Mesodermal cell (in vitro differentiated cells): ENCODE data around the gene IL20RA.
A peak's percentile ranks its signal among the peaks of the same experiment; 100 is the strongest.

Experiments used
- H3K27ac ChIP-seq: 2 replicates; pipeline ENCODE4 v1.7.0; 2013; ENCODE audit warnings: mild to moderate bottlenecking, low read depth, low read length, moderate library complexity; ENCODE audit not compliant: severe bottlenecking
- H3K36me3 ChIP-seq: 2 replicates; pipeline ENCODE4 v1.7.1; 2013; ENCODE audit warnings: mild to moderate bottlenecking, low read length, moderate library complexity; ENCODE audit not compliant: control insufficient read depth, insufficient read depth
- H3K4me1 ChIP-seq: one replicate; pipeline ENCODE4 v1.7.1; 2013; ENCODE audit warnings: mild to moderate bottlenecking, low read length; ENCODE audit not compliant: insufficient read depth, control insufficient read depth, poor library complexity, severe bottlenecking
- H3K4me3 ChIP-seq: 2 replicates; pipeline ENCODE4 v1.7.0; 2013; ENCODE audit warnings: low read length, control low read depth, mild to moderate bottlenecking; ENCODE audit not compliant: insufficient read depth, poor library complexity, severe bottlenecking; ENCODE audit errors: extremely low read depth
- H3K9me3 ChIP-seq: 2 replicates; pipeline ENCODE4 v1.7.1; 2013; ENCODE audit warnings: mild to moderate bottlenecking, low read length, moderate library complexity; ENCODE audit not compliant: control insufficient read depth
- WGBS, 2 experiments: methylation state at CpG; one replicate each; pipeline ENCODE4 v1.1.5; 2013; ENCODE audit warnings: missing lambda C conversion rate in 2 of 2; ENCODE audit not compliant: insufficient coverage in 2 of 2; 5-methylcytosine and 5-hydroxymethylcytosine counted together

IL20RA gene

DNA sequence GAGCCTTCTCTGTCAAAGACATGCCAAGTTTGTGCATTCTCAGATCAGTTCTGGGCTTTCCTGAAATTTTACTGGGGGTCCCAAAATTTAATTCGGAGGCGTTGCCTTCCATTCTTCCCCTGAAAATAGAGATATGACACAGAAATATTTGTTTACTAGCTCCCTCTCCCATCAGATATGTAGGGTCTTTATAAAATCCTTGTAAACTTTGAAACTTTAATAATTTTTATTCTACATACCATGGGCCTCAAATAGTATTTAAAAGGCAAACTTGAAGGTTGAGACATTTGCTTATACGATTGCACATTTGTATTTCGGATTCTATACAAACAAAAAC, 54.6 kb downstream of the IL20RA start:
- Histone ChIP-seq H3K4me1 (peaks cover 5% of the 10 kb centered on the region), H3K4me3 (peak overlapping the region; percentile 46), H3K36me3 (no peaks in the 10 kb centered on the region), H3K27ac (peak overlapping the region; percentile 49), H3K9me3 (no peaks in the 10 kb centered on the region)
- WGBS, 2 experiments, result 8% methylated on average over 2 of the region's 4 CpGs; no CpG with 5 or more reads in 1 of the 2 experiments

GRCh38 chr6:136989571-136990241, 55.1 kb downstream of the IL20RA start:
- 2% methylated on average over 33 to 40 of the region's 40 CpGs for WGBS, 2 experiments
- H3K9me3 ChIP-seq, result no peaks in the 10 kb centered on the region
- H3K4me3 ChIP-seq, result peak overlapping the region; percentile 46
- H3K4me1 ChIP-seq, result peaks cover 5% of the 10 kb centered on the region
- peak overlapping the region; percentile 49 for H3K27ac ChIP-seq
- H3K36me3 ChIP-seq, result no peaks in the 10 kb centered on the region

GRCh38 chr6:136987526-136987925, 57.2 kb downstream of the IL20RA start:
- H3K4me1 ChIP-seq, result peaks cover 5% of the 10 kb centered on the region
- 82% methylated on average over 3 of the region's 4 CpGs; no CpG with 5 or more reads in 1 of the 2 experiments for WGBS, 2 experiments
- H3K4me3 ChIP-seq, result no peak overlapping the region
- no peaks in the 10 kb centered on the region for H3K36me3 ChIP-seq
- H3K9me3 ChIP-seq, result no peaks in the 10 kb centered on the region
- H3K27ac ChIP-seq, result no peak overlapping the region

DNA sequence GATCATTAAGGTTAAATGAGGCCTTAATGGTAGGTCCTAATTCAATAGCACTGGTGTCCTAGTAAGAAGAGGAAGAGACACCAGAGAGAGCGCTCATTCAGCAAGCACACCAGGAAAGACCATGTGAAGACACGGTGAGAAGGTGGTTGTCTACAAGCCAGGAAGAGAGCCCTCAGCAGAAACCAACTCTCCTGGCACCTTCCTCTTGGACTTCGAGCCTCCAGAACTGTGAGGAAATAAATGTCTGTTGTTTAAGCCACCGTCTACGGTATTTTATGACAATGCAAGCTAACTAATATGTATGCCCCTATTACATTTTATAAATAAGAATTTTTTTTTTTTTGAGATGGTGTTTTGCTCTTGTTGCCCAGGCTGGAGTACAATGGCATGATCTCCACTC, 59.3 kb downstream of the IL20RA start:
- Histone ChIP-seq H3K9me3 (no peaks in the 10 kb centered on the region), H3K27ac (no peak overlapping the region), H3K4me1 (peaks cover 2% of the 10 kb centered on the region), H3K36me3 (no peaks in the 10 kb centered on the region), H3K4me3 (no peak overlapping the region)
- WGBS, 2 experiments, result 100% methylated on average over 1 to 2 of the region's 5 CpGs

GRCh38 chr6:136984578-136984977, 60.2 kb downstream of the IL20RA start:
- WGBS, 2 experiments, result 82% methylated on average over 2 of the region's 4 CpGs; no CpG with 5 or more reads in 1 of the 2 experiments

DNA sequence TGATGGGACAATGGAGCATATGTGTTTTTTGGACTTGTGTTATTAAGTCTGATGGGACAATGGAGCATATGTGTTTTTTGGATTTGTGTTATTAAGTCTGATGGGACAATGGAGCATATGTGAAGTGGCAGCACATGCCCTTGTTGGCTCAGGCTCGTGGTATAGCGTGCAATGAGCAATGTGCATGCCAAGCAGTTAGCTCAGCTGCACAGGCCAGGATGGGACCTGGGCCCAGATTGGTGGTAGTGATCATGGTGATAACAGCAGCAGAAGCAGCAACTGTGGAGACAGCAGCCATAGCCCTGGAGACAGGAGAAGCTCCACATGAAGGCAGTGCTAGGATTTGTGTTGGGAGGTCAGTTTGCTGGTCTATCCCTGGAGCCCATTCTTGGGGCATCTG, 61.1 kb downstream of the IL20RA start:
- Histone ChIP-seq H3K27ac (no peak overlapping the region), H3K4me3 (no peak overlapping the region), H3K9me3 (no peaks in the 10 kb centered on the region), H3K36me3 (no peaks in the 10 kb centered on the region), H3K4me1 (no peaks in the 10 kb centered on the region)
- 91 to 95% methylated on average over 2 of the region's 2 CpGs for WGBS, 2 experiments

More at GRCh38 chr6:136984578-136984977, 60.2 kb downstream of the IL20RA start:
- no peaks in the 10 kb centered on the region for H3K4me1 ChIP-seq
- H3K9me3 ChIP-seq, result no peaks in the 10 kb centered on the region
- H3K27ac ChIP-seq, result no peak overlapping the region
- H3K36me3 ChIP-seq, result no peaks in the 10 kb centered on the region
- no peak overlapping the region for H3K4me3 ChIP-seq

- 86 to 100% methylated on average over 2 of the region's 4 CpGs for WGBS, 2 experiments
- H3K9me3 ChIP-seq, result no peaks in the 10 kb centered on the region
- H3K36me3 ChIP-seq, result no peaks in the 10 kb centered on the region
- no peaks in the 10 kb centered on the region for H3K4me1 ChIP-seq
- no peak overlapping the region for H3K27ac ChIP-seq
- no peak overlapping the region for H3K4me3 ChIP-seq
Measured at GRCh38 chr6:136982928-136983327, 61.8 kb downstream of the IL20RA start.

GRCh38 chr6:136980070-136980469, 64.7 kb downstream of the IL20RA start:
- Histone ChIP-seq H3K9me3 (no peaks in the 10 kb centered on the region), H3K4me1 (no peaks in the 10 kb centered on the region), H3K27ac (no peak overlapping the region), H3K36me3 (no peaks in the 10 kb centered on the region), H3K4me3 (no peak overlapping the region)
- 80 to 91% methylated on average over 1 to 5 of the region's 5 CpGs for WGBS, 2 experiments

DNA sequence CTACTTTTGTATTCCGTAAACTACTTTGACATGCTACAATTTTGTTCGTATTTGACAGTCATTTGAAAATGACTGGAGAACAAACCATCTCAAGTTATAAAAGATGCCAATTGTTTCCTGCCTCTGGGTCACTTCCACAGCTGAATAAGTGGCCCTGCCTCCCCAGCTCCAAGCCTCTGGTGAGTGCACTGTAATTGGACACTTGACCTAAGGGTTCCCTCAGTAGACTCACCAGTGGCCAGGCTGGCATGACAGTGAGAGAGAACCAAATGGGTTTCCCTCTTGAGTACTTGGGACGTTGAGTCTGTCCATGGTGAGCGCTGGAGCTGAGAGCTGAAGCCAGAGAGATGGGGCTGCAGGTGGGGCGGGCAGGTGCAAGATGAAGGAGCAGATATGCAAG, 65.6 kb downstream of the IL20RA start:
- no peaks in the 10 kb centered on the region for H3K36me3 ChIP-seq
- H3K27ac ChIP-seq, result no peak overlapping the region
- H3K4me1 ChIP-seq, result no peaks in the 10 kb centered on the region
- H3K4me3 ChIP-seq, result no peak overlapping the region
- no peaks in the 10 kb centered on the region for H3K9me3 ChIP-seq
- WGBS, 2 experiments, result 88 to 91% methylated on average over 4 to 5 of the region's 5 CpGs

DNA sequence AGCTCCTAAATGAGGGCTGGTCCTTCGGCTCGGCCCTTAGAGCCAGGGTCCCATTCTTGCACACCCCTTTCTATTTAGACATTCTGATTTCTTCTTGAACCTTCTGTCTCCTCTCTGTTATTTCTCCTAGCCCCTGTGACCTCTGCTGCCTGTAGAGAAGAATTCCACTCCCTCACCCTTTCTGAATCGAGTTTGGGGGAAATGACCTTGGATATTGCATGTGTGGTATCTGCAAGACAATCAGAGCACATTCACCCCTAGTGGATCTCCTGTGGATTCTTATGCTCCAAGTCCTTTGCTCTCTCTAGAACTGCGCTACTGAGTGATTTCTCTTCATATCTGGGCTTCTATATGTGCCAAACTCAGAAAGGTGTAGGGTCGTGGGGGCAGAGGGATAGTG, 67.7 kb downstream of the IL20RA start:
- H3K9me3 ChIP-seq, result no peaks in the 10 kb centered on the region
- no peaks in the 10 kb centered on the region for H3K36me3 ChIP-seq
- no peak overlapping the region for H3K27ac ChIP-seq
- H3K4me3 ChIP-seq, result no peak overlapping the region
- H3K4me1 ChIP-seq, result no peaks in the 10 kb centered on the region
- WGBS, 2 experiments, result 68 to 80% methylated on average over 1 to 3 of the region's 5 CpGs

DNA sequence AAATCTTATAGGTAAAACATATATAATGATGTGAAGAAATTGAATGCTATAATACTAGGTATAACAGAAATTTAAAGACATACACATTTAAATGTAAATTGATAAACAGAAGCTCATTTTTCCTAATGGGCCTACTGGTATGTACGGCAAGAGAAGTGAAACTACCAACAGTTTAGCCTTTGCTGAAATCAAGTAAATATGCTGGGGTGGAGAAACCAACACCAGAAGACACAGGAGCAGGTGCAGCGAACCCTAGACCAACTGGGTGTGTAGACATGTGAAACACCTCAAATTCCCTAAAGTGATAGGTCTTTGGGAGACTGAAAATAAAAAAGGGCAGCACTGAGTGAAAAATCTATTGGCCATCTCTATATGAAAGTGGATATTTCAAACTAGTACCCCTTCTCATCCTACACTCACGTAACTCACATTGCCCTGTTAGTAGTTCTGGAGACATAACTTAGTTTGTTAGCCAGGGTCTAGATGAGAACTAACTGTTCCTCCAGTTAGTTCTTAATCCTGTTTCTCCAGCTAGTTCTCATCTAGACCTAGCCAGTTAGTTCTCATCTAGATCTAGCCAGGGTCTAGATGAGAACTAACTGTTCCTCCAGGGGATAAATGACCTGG, 69.6 kb downstream of the IL20RA start:
- no peaks in the 10 kb centered on the region for H3K9me3 ChIP-seq
- no peak overlapping the region for H3K4me3 ChIP-seq
- H3K4me1 ChIP-seq, result no peaks in the 10 kb centered on the region
- H3K27ac ChIP-seq, result no peak overlapping the region
- 100% methylated on average over 1 to 2 of the region's 3 CpGs for WGBS, 2 experiments
- no peaks in the 10 kb centered on the region for H3K36me3 ChIP-seq
